NK-92 (cell line): ENCODE measurements around the gene PDZD2.
"Not testable (repeated sequence)": the region's sequence is repeated elsewhere in the genome, so short reads cannot be mapped to it uniquely, and the experiment has no call there.

Experiments
- DNase-seq: peaks from one replicate; lab custom pipeline; 2025; ENCODE audit not compliant: unreplicated experiment; lab: John Stamatoyannopoulos, UW

PDZD2 gene

GRCh38 chr5:31767335-31768031 is 128.6 kb downstream of the PDZD2 start:
- no peak for DNase-seq

- no peak for DNase-seq
These were observed 129.1 kb downstream of the PDZD2 start for GRCh38 chr5:31768046-31768445.

- DNase-seq: no peak
These were observed 129.9 kb downstream of the PDZD2 start for GRCh38 chr5:31768784-31769183.

- DNase-seq: no peak
These were observed 130.6 kb downstream of the PDZD2 start for GRCh38 chr5:31769530-31769929.

- no peak for DNase-seq
These were observed 131.3 kb downstream of the PDZD2 start for GRCh38 chr5:31770132-31770720.

GRCh38 chr5:31770998-31771397 is 132.1 kb downstream of the PDZD2 start:
- no peak for DNase-seq

- DNase-seq: no peak
These were observed 132.6 kb downstream of the PDZD2 start for GRCh38 chr5:31771500-31771899.

GRCh38 chr5:31776294-31776693 is 137.4 kb downstream of the PDZD2 start:
- DNase-seq: not testable (repeated sequence)

GRCh38 chr5:31776976-31777651 is 138.2 kb downstream of the PDZD2 start:
- no peak for DNase-seq

- no peak for DNase-seq
These were observed 142.8 kb downstream of the PDZD2 start for GRCh38 chr5:31781772-31782171.

GRCh38 chr5:31783086-31783645 is 144.2 kb downstream of the PDZD2 start:
- DNase-seq: no peak

GRCh38 chr5:31783731-31784130 is 144.8 kb downstream of the PDZD2 start:
- no peak for DNase-seq

GRCh38 chr5:31786090-31786631 is 147.2 kb downstream of the PDZD2 start:
- DNase-seq: no peak

GRCh38 chr5:31794009-31794408 is 155.1 kb downstream of the PDZD2 start:
- DNase-seq: no peak

- no peak for DNase-seq
These were observed 159.2 kb downstream of the PDZD2 start for GRCh38 chr5:31798168-31798567.

GRCh38 chr5:31800351-31800750 is 161.4 kb downstream of the PDZD2 start:
- no peak for DNase-seq

- DNase-seq: no peak
These were observed 167.0 kb downstream of the PDZD2 start for GRCh38 chr5:31805785-31806400.

GRCh38 chr5:31806561-31806960 is 167.6 kb downstream of the PDZD2 start:
- DNase-seq: no peak

- DNase-seq: no peak
These were observed 169.0 kb downstream of the PDZD2 start for GRCh38 chr5:31807789-31808540.

- no peak for DNase-seq
These were observed 170.3 kb downstream of the PDZD2 start for GRCh38 chr5:31809050-31809870.
